CMK (cell line): ENCODE results near the gene SAA4.
"Not testable (repeated sequence)": the region's sequence is repeated elsewhere in the genome, so short reads cannot be mapped to it uniquely, and the experiment has no call there.

Source experiments
- DNase-seq: peaks from one replicate; pipeline ENCODE4 v3.0.0-alpha.2; 2010; ENCODE audit warnings: low read depth

SAA4 gene

DNA sequence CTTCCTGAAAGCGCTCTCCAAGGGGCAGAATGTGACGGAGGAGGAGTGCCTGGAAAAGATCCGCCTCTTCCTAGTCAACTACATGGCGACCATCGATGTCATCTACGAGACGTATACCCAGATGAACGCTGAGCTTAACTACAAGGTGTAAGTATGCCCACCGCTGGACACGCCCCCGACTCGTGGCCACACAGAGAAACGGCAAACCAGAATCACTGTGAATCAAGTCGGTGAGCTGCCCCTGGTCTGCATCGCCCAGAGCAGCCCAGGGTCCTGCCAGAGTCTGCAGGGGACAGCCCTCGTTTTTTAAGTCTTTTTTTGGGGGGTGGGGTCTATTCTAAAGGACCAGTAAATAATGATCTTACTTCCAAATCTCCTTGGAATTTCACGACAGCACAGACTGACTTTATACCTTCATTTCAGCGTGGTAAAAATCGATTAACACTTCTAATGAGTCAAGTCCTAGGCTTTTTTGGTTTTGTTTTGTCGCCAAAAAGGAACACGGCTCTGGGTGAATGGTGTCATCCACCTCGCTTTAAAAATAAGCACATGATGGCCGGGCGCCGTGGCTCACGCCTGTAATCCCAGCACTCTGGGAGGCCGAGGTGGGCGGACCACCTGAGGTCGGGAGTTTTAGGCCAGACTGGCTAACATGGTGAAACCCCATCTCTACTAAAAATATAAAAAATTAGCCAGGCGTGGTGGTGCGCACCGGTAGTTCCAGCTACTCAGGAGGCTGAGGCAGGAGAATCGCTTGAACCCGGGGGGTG is 46.9 kb downstream of the SAA4 start:
- DNase-seq, result not testable (repeated sequence)

- DNase-seq, result no peak
Observed at GRCh38 chr11:18188796-18189195, 47.8 kb downstream of the SAA4 start.
